Measurements from ENCODE around the gene VPS4B.

VPS4B gene

DNA sequence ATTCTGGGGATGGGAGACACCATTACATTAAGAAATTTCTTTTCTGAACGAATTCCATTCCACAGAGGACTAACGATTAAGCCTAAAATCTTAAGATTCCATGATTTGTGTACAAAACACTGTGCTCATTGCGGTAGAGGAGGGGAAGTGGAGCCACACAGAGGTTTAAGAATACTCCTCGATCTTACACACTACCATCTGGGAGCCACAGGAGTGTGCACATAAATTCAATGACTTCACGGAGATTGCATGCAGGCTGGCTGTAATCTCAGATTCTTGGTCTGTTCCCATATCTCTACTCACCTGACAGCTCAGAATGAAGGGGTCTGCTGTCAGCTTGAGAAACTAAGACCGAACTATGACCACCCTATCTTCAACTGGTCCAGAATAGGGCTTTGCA is 762 bp downstream of the VPS4B start:
- Histone ChIP-seq H3K27ac (ENCODE audit: low read depth, low read length, poor library complexity, severe bottlenecking) (no peak overlapping the region), H3K4me2 (ENCODE audit: low read length) (peak overlapping the region; percentile 96), H3K36me3 (ENCODE audit: insufficient read depth, low read length) (peaks cover 36% of the 10 kb centered on the region), H3K4me3 (ENCODE audit: low read depth, low read length, poor library complexity, severe bottlenecking) (peak overlapping the region; percentile 86), H2AFZ (ENCODE audit: low read length) (no peak overlapping the region), H3K9ac (ENCODE audit: low read length) (peak overlapping the region; percentile 85), H3K9me2 (ENCODE audit: low read depth, low read length) (no peaks in the 10 kb centered on the region), H4K20me1 (ENCODE audit: insufficient read depth, low read length) (no peaks in the 10 kb centered on the region), H3K4me1 (ENCODE audit: insufficient read depth, low read length, severe bottlenecking) (peaks cover 21% of the 10 kb centered on the region), H3F3A (ENCODE audit: insufficient read depth, low read length) (no peaks in the 10 kb centered on the region), H3K27me3 (ENCODE audit: insufficient read depth, low read length) (no peaks in the 10 kb centered on the region), H3K79me2 (ENCODE audit: insufficient read depth, low read length) (peaks cover 35% of the 10 kb centered on the region), H3K9me3 (ENCODE audit: low read length) (no peaks in the 10 kb centered on the region)
- no peak for TF ChIP-seq EZH2 (IDR thresholded peaks at IDR 0.05; ENCODE audit: borderline replicate concordance, low read length)

DNA sequence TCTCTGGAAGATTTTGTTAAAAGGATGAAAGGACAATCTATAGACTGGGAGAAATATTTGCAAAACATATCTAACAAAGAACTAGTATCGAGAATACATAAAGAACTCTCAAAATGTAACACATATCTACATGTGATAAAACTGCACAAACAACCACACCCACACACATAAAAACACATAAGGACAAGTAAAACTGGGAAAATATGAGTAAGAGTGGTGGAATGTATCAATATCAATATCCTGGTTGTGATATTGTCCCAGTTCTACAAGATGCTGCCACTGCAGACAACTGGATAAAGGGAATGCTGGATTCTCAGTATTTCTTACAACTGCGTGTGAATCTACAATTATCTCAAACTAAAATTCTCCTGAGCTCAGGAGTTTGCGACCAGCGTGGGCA is 9.3 kb downstream of the VPS4B start:
- H3K9me3 ChIP-seq (ENCODE audit: low read length): no peaks in the 10 kb centered on the region
- H4K20me1 ChIP-seq (ENCODE audit: insufficient read depth, low read length): no peaks in the 10 kb centered on the region
- TF ChIP-seq, protein P1, sequence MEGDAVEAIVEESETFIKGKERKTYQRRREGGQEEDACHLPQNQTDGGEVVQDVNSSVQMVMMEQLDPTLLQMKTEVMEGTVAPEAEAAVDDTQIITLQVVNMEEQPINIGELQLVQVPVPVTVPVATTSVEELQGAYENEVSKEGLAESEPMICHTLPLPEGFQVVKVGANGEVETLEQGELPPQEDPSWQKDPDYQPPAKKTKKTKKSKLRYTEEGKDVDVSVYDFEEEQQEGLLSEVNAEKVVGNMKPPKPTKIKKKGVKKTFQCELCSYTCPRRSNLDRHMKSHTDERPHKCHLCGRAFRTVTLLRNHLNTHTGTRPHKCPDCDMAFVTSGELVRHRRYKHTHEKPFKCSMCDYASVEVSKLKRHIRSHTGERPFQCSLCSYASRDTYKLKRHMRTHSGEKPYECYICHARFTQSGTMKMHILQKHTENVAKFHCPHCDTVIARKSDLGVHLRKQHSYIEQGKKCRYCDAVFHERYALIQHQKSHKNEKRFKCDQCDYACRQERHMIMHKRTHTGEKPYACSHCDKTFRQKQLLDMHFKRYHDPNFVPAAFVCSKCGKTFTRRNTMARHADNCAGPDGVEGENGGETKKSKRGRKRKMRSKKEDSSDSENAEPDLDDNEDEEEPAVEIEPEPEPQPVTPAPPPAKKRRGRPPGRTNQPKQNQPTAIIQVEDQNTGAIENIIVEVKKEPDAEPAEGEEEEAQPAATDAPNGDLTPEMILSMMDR (IDR thresholded peaks at IDR 0.05; ENCODE audit: low read length): no peak
- H2AFZ ChIP-seq (ENCODE audit: low read length): no peak overlapping the region
- no peaks in the 10 kb centered on the region for H3K27me3 ChIP-seq (ENCODE audit: insufficient read depth, low read length)
- peaks cover 89% of the 10 kb centered on the region for H3K36me3 ChIP-seq (ENCODE audit: insufficient read depth, low read length)
- H3F3A ChIP-seq (ENCODE audit: insufficient read depth, low read length): no peaks in the 10 kb centered on the region
- H3K9me2 ChIP-seq (ENCODE audit: low read depth, low read length): no peaks in the 10 kb centered on the region
- H3K9ac ChIP-seq (ENCODE audit: low read length): no peak overlapping the region
- H3K79me2 ChIP-seq (ENCODE audit: insufficient read depth, low read length): peaks cover 21% of the 10 kb centered on the region
- no peak overlapping the region for H3K4me3 ChIP-seq (ENCODE audit: low read depth, low read length, poor library complexity, severe bottlenecking)
- H3K4me2 ChIP-seq (ENCODE audit: low read length): no peak overlapping the region
- no peak overlapping the region for H3K27ac ChIP-seq (ENCODE audit: low read depth, low read length, poor library complexity, severe bottlenecking)
- H3K4me1 ChIP-seq (ENCODE audit: insufficient read depth, low read length, severe bottlenecking): no peaks in the 10 kb centered on the region

DNA sequence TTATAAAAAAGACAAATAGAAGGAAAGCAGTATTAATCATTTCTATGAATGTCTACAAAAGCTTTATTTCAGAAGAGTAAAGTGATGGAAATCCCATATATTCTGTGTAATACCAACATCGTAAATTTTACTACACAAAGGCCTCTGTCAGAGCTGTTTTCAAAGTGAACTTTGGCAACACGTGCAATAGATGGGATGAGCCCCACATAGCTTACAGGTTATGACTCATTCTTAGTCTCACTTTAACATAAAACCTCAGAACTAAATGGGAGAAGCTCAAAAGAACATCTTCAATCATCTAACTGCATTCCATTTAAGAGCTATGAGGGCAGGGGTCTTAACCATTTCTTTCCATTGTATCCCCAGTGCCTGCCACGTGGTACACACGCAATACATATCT is 11.5 kb downstream of the VPS4B start:
- Histone ChIP-seq H3K79me2 (ENCODE audit: insufficient read depth, low read length) (peaks cover 14% of the 10 kb centered on the region), H3K9me2 (ENCODE audit: low read depth, low read length) (no peaks in the 10 kb centered on the region), H3K27ac (ENCODE audit: low read depth, low read length, poor library complexity, severe bottlenecking) (no peak overlapping the region), H3K9me3 (ENCODE audit: low read length) (no peaks in the 10 kb centered on the region), H3K9ac (ENCODE audit: low read length) (no peak overlapping the region), H3F3A (ENCODE audit: insufficient read depth, low read length) (no peaks in the 10 kb centered on the region), H3K27me3 (ENCODE audit: insufficient read depth, low read length) (no peaks in the 10 kb centered on the region), H2AFZ (ENCODE audit: low read length) (no peak overlapping the region), H3K36me3 (ENCODE audit: insufficient read depth, low read length) (peaks cover 90% of the 10 kb centered on the region), H4K20me1 (ENCODE audit: insufficient read depth, low read length) (no peaks in the 10 kb centered on the region), H3K4me2 (ENCODE audit: low read length) (no peak overlapping the region), H3K4me3 (ENCODE audit: low read depth, low read length, poor library complexity, severe bottlenecking) (no peak overlapping the region), H3K4me1 (ENCODE audit: insufficient read depth, low read length, severe bottlenecking) (no peaks in the 10 kb centered on the region)
- TF ChIP-seq EZH2 (IDR thresholded peaks at IDR 0.05; ENCODE audit: borderline replicate concordance, low read length): no peak
- TF ChIP-seq, protein P1 (IDR thresholded peaks at IDR 0.05; ENCODE audit: low read length): no peak

DNA sequence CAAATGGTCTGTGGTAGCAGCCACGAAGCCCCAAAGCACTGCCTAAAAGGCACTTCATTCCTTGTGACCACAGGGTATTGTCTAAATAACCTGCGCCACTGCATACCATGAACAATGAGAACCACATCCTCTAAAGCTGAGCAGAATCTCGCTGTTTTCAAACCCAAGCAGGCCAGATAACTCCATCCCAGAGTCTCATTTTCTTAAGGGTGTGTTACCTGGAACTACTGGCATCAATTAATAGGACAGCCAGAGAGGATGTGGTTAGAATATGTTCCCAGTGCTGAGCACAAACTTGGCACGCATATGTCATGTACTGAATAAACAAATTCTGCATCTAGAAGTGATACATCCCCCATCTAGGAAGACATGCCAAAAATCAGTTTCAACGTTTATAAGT is 13.0 kb downstream of the VPS4B start:
- Histone ChIP-seq H3K4me3 (ENCODE audit: low read depth, low read length, poor library complexity, severe bottlenecking) (no peak overlapping the region), H3K36me3 (ENCODE audit: insufficient read depth, low read length) (peaks cover 86% of the 10 kb centered on the region), H2AFZ (ENCODE audit: low read length) (no peak overlapping the region), H3K4me1 (ENCODE audit: insufficient read depth, low read length, severe bottlenecking) (no peaks in the 10 kb centered on the region), H3K4me2 (ENCODE audit: low read length) (no peak overlapping the region), H3K79me2 (ENCODE audit: insufficient read depth, low read length) (peaks cover 14% of the 10 kb centered on the region), H3F3A (ENCODE audit: insufficient read depth, low read length) (no peaks in the 10 kb centered on the region), H4K20me1 (ENCODE audit: insufficient read depth, low read length) (no peaks in the 10 kb centered on the region), H3K9me3 (ENCODE audit: low read length) (no peaks in the 10 kb centered on the region), H3K9me2 (ENCODE audit: low read depth, low read length) (no peaks in the 10 kb centered on the region), H3K27me3 (ENCODE audit: insufficient read depth, low read length) (no peaks in the 10 kb centered on the region), H3K27ac (ENCODE audit: low read depth, low read length, poor library complexity, severe bottlenecking) (no peak overlapping the region), H3K9ac (ENCODE audit: low read length) (no peak overlapping the region)
- no peak for TF ChIP-seq EZH2 (IDR thresholded peaks at IDR 0.05; ENCODE audit: borderline replicate concordance, low read length)
- TF ChIP-seq, protein P1 (IDR thresholded peaks at IDR 0.05; ENCODE audit: low read length): no peak
